RCC 7860 (cell line): ENCODE measurements around the gene UBR7.
"Not testable (repeated sequence)": the region's sequence is repeated elsewhere in the genome, so short reads cannot be mapped to it uniquely, and the experiment has no call there.

Experiments used
- DNase-seq: peaks from one replicate; pipeline ENCODE4 v3.0.0-alpha.2; 2015; ENCODE audit warnings: low spot score
- FAIRE-seq: peaks from 2 replicates; lab custom pipeline; 2012; peaks lifted over from hg19 to GRCh38; lab: Jason Lieb, UNC

The UBR7 gene, protein sequence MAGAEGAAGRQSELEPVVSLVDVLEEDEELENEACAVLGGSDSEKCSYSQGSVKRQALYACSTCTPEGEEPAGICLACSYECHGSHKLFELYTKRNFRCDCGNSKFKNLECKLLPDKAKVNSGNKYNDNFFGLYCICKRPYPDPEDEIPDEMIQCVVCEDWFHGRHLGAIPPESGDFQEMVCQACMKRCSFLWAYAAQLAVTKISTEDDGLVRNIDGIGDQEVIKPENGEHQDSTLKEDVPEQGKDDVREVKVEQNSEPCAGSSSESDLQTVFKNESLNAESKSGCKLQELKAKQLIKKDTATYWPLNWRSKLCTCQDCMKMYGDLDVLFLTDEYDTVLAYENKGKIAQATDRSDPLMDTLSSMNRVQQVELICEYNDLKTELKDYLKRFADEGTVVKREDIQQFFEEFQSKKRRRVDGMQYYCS

DNA sequence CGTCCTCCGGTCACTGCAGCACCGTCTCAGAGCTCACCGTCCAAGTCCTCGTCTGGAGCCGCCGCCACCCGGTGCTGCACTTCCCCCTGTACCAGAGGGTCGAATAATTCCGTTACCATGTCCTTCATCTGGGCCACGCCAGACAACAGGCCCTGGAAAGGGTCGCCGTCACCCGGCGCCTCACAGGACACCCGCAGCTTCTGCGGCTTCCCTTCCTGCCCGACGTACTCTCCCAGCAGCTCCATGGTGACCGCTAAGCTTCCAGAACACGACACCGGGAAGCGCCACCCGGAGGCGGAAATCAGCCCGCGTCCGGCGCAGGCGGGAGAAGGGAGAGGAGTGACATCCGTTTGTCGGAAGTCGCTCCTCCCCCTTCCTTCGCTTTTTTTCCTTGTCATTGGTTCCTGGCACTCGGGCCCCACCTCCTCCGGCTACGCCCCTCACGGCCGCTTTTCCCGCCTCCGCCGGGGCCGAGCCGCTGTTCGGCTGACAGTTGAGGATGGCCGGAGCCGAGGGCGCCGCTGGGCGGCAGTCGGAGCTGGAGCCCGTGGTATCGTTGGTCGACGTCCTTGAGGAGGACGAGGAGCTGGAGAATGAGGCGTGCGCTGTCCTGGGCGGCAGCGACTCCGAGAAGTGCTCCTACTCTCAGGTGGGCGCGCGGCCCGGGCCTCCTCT, at the start of gene UBR7, which contains the start of gene GON7:
UBR7 (plus strand) TSS at position 464 of the 675 bp plus-strand sequence; CDS start at position 500, 36 bp downstream.
GON7 (minus strand) TSS at position 273 of the 675 bp plus-strand sequence; CDS start at position 245, 28 bp downstream.
- DNase-seq (peak; percentile 89), FAIRE-seq (peak; percentile 70)

DNA sequence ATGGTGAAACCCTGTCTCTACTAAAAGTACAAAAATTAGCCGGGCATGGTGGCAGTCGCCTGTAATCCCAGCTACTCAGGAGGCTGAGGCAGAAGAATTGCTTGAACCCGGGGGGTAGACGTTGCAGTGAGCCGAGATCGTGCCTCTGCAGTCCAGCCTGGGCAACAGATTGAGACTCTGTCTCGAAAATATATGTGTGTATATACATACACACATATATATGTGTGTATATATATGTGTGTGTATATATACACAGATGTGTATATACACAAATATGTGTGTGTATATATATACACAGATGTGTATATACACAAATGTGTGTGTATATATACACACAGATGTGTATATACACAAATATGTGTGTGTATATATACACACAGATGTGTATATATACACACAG, 48.7 kb upstream of the UBR7 start:
- DNase-seq, FAIRE-seq: not testable (repeated sequence)

DNA sequence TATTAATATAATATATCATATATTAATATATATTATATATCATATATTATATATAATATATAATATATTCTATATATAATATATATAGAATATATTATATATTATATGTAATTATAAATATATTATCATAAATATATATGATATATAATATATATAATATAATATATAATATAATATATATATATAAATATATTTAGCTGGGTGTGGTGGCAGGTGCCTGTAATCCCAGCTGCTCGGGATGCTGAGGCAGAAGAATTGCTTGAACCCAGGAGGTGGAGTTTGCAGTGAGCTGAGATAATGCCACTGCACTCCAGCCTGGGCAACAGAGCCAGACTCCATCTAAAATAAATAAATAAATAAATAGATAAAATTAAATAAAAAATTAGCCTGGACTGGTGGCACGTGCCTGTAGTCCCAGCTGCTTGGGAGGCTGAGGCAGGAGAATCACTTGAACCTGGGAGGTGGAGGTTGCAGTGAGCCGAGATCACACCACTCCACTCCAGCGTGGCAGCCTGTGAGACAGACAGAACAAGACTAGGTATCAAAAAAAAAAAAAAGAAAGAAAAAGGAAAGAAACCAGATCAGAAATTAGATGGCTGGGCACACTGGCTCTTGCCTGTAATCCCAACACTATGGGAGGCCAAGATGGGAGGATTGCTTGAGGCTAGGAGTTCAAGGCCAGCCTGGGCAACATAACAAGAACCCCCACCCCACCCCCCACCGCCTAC, 47.3 kb upstream of the UBR7 start:
- FAIRE-seq, DNase-seq: not testable (repeated sequence)

DNA sequence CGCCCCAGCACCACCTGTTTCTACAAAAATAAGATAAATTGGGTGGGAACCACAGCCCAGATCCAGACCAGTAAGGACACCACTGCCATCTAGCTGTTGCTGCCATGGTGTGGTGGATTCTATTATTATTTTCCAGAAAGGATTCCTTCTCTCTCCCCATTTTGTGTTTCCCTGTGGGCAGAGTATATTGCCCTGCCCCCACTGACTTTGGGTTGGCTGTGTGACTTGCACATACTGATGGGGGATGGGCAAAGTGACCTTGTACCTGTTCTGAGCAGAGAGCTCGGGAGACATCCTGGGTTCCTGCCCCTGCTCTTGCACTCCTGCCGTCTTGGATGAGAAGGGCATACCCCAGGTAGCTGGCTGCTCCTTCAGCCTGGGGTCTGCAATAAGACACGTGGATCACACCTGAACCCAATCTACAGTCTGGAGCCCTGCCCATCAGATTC, 46.7 kb upstream of the UBR7 start:
- FAIRE-seq: no peak
- DNase-seq: no peak

DNA sequence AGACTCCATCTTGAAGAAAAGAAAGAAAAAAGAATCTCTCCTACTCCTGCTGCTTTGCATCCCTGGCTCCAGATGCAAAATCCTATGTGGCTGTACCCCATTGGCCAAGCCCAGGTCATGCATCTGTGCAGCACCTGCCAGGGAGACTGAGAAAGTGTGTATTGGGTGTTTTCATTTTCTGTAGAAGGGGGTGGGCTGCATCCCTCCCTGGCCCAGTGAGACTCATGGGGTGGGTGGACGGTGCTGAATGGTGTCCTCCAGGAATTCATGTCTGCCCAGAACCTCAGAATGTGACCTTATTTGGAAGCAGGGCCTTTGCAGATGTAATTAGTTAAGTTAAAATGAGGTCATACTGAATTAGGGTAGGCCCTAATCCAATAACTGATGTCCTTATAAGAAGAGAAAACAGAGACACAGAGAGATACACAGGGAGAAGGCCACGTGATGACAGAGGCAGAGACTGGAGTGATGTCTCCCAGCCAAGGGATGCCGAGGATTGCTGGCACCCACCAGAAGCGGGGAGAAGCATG, 45.6 kb upstream of the UBR7 start:
- no peak for DNase-seq
- FAIRE-seq: no peak

DNA sequence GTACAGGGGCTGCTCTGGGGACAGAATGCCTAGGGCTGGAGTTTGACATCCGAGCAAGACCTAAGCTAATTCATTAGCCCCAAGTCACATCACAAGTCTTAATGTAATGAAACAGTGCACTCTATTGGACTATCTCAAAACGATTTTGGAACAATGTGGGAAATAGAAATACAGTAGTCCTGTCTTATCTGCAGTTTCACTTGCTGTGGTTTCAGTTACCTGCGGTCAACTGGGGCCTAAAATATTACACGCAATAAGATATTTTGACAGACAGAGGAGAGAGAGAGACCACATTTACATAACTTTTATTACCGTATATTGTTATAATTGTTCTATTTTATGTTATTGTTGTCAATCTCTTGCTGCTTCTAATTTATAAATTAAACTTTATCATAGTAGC, 43.5 kb upstream of the UBR7 start:
- DNase-seq (no peak), FAIRE-seq (no peak)

DNA sequence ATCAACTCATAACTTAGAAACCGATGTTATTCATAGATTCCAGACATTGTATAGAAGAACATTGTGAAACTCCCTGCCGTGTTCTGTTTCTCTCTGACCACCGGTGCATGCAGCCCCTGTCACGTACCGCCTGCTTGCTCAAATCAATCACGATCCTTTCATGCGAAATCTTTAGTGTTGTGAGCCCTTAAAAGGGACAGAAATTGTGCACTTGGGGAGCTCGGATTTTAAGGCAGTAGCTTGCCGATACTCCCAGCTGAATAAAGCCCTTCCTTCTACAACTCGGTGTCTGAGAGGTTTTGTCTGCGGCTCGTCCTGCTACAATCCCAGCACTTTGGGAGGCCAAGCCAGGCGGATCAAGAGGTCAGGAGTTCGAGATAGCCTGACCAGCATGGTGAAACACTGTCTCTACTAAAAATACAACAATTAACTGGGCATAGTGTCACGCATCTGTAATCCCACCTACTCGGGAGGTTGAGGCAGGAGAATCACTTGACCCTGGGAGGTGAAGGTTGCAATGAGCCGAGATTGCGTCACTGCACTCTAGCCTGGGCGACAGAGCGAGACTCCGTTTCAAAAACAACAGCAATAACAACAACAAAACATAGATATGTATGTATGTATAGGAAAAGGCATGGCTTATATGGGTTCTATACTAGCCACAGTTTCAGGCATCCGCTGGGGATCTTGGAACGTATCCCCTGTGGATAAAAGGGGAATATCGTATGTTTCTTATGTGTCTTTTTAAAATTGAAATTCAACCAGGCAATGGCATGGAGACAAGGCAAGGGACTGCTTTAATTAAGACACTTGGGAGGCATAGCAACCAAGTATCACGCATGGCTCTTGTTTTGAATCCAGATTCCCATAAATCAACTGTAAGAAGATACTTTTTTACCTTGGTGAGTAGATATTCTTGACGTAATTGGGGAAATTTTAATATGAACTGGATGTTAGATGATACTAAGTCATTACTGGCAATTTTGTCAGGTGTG, 41.5 kb upstream of the UBR7 start:
- DNase-seq (peak; percentile 60), FAIRE-seq (peak; percentile 67)

DNA sequence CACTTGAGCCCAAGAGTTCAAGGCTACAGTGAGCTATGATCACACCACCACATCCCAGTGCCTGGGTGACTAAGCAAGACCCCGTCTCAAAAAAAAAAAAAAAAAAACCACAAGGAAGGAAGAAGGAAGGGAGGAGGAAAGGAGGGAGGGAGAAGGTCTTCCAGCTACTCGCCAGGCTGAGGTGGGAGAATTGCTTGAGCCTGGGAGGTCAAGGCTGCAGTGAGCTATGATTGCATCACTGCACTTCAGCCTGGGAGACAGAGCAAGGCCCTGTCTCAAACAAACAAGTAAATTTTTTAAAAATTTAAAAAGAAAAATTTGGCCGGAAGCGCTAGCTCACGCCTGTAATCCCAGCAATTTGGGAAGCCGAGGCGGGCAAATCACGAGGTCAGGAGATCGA, 38.4 kb upstream of the UBR7 start:
- not testable (repeated sequence) for FAIRE-seq
- DNase-seq: peak; percentile 8

DNA sequence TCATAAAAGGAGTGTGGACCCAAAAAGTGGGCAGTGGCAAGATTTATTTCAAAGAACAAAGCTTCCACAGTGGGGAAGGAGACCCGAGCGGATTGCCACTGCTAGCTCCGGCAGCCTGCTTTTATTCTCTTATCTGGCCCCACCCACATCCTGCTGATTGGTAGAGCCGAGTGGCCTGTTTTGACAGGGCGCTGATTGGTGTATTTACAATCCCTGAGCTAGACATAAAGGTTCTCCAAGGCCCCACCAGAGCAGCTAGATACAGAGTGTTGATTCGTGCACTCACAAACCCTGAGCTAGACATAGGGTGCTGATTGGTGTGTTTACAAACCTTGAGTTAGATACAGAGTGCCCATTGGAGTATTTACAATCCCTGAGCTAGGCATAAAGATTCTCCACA, 37.4 kb upstream of the UBR7 start:
- not testable (repeated sequence) for FAIRE-seq, DNase-seq

DNA sequence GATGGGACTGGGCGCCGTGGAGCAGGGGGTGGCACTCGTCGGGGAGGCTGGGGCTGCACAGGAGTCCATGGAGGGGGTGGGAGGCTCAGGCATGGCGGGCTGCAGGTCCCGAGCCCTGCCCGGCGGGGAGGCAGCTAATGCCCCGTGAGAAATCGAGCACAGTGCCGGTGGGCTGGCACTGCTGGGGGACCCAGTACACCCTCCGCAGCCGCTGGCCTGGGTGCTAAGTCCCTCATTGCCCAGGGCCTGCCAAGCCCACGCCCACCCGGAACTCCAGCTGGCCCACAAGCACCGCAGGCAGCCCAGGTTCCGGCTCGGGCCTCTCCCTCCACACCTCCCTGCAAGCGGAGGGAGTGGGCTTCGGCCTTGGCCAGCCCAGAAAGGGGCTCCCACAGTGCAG, 36.9 kb upstream of the UBR7 start:
- not testable (repeated sequence) for DNase-seq

DNA sequence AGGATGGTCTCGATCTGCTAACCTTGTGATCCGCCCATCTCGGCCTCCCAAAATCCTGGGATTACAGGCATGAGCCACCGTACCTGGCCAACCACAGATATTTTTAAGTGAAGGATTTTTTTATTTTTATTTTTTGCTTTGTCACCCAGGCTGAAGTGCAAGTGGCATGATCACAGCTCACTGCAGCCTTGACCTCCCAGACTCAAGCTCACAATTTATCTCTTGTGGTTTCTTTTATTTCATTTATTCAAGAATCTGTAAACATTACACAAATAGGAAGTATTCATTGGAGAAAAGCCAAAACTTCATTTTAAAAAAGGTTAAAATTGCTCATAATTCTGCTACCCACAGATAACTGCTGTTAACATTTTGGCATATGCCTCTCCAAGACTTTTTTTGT, 35.7 kb upstream of the UBR7 start:
- DNase-seq: no peak

More for the DNA sequence above, 36.9 kb upstream of the UBR7 start:
- FAIRE-seq: not testable (repeated sequence)

DNA sequence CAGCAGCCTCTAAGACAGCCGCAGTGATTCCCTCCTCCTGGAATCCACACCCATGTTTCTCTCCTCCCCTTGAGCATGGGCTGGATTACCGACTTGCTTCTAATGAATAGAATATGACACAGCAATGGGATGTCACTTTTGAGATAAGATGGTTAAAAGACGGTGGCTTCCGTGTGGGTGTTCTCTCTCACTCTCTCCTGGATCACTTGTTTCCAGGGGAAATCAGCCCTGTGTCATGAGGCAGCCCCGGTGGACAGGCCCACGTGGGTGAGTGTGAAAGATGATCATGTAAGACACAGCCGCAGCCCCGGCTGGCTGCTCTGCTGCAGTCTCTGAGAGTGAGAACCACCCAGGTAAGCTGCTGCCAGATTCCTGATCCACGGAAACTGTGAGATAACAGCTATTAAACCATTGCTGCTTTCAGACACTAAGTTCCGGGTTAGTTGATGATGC, 33.1 kb upstream of the UBR7 start:
- DNase-seq: no peak
- no peak for FAIRE-seq

More for the DNA sequence above, 35.7 kb upstream of the UBR7 start:
- FAIRE-seq: no peak

DNA sequence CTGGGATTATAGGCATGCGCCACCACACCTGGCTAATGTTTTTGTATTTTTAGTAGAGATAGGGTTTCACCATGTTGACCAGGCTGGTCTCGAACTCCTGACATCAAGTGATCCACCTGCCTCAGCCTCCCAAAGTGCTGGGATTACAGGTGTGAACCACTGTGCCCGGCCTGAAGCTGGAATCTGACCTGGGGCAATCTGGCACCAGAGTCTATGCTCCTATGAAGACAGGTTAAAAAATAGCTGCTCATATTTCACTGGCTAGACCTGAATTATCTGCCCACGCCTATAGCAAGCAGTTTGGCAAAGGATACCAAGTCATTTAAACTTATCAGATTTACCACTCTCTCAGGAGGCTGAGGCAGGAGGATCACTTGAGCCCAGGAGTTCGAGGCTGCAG, 32.3 kb upstream of the UBR7 start:
- FAIRE-seq: not testable (repeated sequence)

DNA sequence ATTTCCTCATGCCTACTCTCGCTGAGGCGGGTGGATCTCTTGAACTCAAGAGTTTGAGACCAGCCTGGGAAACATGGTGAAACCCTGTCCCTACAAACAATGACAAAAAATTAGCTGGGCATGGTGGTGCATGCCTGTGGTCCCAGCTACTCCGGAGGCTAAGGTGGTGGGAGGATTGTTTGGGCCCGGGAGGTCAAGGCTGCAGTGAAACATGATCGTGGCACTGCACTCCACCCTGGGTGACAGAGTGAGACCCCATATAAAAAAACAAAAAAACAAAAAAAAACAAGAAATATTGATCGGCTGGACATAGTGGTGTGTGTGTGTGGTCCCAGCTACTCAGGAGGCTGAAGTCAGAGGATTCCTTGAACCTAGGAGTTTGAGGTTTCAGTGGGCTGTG, 31.6 kb upstream of the UBR7 start:
- DNase-seq (no peak), FAIRE-seq (no peak)

More for the DNA sequence above, 32.3 kb upstream of the UBR7 start:
- DNase-seq: not testable (repeated sequence)

DNA sequence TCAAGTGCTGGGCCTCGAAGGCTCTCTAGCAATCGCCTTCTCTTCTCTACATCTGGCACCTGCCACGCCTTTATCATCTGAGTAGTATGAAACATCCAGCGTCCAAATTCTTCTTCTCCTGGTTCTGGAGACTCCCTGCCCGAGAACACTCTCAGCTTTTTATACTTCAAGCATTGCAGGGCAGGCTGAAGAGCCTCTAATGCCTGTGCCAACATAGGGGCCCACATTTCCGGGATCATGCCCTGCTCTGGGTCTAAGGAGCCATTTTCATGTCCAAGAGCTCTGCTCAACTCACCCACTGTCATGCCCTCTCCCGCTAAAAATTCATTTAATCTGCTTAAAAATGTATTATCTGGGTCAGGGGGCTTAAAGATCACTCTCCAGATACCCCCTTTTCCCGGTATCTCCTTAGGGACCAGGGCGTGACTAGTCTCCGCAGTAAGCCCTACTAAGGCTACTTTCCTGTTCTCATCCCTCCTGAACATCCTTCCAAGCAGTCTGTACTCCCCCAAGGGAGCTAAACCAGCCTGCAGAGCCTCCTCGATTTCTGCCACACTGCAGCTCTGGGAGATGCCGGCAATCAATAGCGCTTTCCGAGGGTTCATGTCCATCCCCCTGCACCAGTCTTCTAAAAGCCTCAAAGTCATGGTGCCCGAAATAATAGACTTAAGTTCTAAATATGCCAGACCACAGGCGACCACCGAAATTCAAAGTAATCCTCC, 23.3 kb upstream of the UBR7 start:
- DNase-seq: no peak
- no peak for FAIRE-seq

DNA sequence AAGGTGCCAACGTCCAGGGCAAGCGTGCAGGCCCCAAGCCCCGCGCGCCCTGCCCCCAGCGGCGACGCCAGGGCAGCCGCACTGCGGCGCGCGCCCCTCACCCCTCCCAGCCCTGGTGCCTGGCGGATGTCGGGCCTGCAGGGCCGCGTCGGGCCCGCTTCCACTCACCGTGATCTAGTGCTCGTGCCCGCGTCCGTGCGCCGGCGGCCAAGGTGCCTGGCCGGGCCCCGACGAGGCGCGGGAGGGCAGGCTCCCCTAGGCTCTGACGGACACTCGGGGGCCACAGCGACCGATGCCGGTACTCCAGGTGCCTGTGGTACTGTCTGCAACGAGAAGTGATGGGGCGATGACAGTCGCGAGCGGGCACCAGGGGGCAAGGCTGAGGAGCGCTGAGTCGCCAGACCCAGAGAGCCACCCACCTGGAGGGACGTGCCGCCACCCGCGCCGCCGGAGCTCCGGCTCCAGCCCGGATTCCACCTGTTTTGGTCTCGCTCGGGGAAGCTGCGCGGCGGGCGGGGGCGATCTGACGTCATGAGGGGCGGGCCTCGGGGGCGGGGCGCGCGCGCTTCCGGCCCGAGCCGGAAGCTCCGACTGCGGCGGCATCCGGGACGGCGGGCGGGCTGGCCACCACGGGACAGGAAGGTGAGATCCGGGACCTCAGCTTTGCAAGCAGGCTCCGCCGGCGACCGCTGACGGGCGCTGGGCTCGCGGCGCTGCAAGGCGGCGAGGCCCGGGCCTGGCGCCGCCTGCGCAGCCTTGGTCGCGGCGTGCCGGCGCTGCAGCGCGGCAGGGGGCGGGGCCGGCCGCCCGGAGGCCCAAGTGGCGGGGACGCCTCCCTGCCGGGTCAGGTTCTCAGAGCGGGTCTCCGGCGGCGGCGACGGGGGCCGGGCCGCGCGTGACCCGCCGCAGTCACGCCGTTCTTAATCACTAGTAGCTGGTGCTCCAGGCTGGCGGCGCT, 22.4 kb upstream of the UBR7 start, which contains the start of the genes LYSET and MOAP1:
LYSET (plus strand) TSS at position 927 of the 958 bp plus-strand sequence. CDS start 89 bp downstream, outside the sequence.
MOAP1 (minus strand) TSS at position 507 of the 958 bp plus-strand sequence. CDS start 655 bp downstream, outside the sequence.
- FAIRE-seq: no peak
- DNase-seq: peak; percentile 57

DNA sequence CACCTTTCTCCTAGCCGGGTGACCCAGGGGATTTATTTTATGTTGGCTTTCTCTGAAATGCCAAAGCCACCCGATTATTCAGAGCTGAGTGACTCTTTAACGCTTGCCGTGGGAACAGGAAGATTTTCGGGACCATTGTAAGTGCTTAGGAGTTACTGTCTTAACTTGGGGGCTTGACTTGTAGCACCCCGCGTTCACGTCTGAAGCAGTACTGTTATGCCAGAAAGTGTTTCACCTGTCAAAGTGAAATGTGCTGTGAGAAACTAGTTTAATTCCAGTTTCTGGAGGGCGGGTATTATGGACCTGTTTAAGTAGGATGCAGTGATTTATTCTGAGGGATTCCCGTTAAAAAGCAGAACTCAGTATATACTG, 21.7 kb upstream of the UBR7 start:
- no peak for FAIRE-seq
- DNase-seq: no peak
